ENCODE measurements around the gene ARID1B. TPM values are rescaled to one million over a fixed set of nuclear protein-coding genes. Genes with fewer than 3 reads are reported as not detected.

The ARID1B gene
- total and polyA plus RNA-seq, 9 of the 15 experiments (the other 6 are each of a cell fraction or from before 2014, with no cell fraction given): 12.5 to 50.5 (median 25.8) TPM

DNA sequence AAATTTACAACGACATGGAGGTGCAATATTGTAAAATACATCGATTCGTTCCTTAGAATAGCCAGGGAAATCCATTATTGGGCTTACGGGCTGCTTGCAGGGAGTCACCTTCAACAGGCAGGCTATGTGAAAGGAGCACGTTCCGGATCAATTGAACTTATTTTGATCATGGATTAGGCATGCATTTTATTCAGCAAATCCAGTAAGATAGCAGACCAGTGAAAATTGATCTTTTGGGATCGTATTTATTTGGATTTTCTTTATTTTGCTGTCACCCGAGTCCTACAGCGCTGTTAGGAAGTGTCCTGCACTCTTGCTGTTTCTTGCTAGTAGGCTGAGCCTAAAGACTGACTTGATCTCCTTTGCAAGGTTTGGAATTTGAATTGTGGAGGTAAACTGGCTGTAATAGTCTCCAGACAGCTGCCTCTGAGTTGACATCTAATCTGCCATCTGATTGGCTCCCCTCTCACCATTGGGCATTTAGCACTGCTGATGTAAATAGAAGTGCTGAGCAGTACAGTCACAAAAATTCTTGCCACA is 3.0 kb downstream of the ARID1B start (continued):
- TF ChIP-seq CHD1 (IDR thresholded peaks at IDR 0.05; ENCODE audit: low read length) (no peak), ZBED1 (IDR thresholded peaks at IDR 0.05) (no peak), HMGN3 (IDR thresholded peaks at IDR 0.05; ENCODE audit: borderline replicate concordance, extremely low read depth, insufficient read length, low read depth, low read length) (no peak), NELFE (IDR thresholded peaks at IDR 0.05; ENCODE audit: insufficient read depth, insufficient read length) (no peak), HNRNPL (IDR thresholded peaks at IDR 0.05; ENCODE audit: low read depth, low read length) (no peak), BRF1 (IDR thresholded peaks at IDR 0.05; ENCODE audit: borderline replicate concordance, extremely low read depth, insufficient read length) (no peak), NCOR1 (IDR thresholded peaks at IDR 0.05) (peak; percentile 26; the same call in 1 of the 2 replicates)
- TF ChIP-seq, protein P1, sequence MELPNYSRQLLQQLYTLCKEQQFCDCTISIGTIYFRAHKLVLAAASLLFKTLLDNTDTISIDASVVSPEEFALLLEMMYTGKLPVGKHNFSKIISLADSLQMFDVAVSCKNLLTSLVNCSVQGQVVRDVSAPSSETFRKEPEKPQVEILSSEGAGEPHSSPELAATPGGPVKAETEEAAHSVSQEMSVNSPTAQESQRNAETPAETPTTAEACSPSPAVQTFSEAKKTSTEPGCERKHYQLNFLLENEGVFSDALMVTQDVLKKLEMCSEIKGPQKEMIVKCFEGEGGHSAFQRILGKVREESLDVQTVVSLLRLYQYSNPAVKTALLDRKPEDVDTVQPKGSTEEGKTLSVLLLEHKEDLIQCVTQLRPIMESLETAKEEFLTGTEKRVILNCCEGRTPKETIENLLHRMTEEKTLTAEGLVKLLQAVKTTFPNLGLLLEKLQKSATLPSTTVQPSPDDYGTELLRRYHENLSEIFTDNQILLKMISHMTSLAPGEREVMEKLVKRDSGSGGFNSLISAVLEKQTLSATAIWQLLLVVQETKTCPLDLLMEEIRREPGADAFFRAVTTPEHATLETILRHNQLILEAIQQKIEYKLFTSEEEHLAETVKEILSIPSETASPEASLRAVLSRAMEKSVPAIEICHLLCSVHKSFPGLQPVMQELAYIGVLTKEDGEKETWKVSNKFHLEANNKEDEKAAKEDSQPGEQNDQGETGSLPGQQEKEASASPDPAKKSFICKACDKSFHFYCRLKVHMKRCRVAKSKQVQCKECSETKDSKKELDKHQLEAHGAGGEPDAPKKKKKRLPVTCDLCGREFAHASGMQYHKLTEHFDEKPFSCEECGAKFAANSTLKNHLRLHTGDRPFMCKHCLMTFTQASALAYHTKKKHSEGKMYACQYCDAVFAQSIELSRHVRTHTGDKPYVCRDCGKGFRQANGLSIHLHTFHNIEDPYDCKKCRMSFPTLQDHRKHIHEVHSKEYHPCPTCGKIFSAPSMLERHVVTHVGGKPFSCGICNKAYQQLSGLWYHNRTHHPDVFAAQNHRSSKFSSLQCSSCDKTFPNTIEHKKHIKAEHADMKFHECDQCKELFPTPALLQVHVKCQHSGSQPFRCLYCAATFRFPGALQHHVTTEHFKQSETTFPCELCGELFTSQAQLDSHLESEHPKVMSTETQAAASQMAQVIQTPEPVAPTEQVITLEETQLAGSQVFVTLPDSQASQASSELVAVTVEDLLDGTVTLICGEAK (IDR thresholded peaks at IDR 0.05): 0 out of 2 replicates have a peak, but pooled peaks have one; percentile 16
- TF ChIP-seq, protein P1 (CRISPR knock-in tag; IDR thresholded peaks at IDR 0.05): no peak
- TF ChIP-seq, protein P2, sequence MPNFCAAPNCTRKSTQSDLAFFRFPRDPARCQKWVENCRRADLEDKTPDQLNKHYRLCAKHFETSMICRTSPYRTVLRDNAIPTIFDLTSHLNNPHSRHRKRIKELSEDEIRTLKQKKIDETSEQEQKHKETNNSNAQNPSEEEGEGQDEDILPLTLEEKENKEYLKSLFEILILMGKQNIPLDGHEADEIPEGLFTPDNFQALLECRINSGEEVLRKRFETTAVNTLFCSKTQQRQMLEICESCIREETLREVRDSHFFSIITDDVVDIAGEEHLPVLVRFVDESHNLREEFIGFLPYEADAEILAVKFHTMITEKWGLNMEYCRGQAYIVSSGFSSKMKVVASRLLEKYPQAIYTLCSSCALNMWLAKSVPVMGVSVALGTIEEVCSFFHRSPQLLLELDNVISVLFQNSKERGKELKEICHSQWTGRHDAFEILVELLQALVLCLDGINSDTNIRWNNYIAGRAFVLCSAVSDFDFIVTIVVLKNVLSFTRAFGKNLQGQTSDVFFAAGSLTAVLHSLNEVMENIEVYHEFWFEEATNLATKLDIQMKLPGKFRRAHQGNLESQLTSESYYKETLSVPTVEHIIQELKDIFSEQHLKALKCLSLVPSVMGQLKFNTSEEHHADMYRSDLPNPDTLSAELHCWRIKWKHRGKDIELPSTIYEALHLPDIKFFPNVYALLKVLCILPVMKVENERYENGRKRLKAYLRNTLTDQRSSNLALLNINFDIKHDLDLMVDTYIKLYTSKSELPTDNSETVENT (CRISPR knock-in tag; IDR thresholded peaks at IDR 0.05): 0 out of 2 replicates have a peak, but pooled peaks have one; percentile 58
